Measurements from ENCODE around the gene KTI12.

Gene KTI12

DNA sequence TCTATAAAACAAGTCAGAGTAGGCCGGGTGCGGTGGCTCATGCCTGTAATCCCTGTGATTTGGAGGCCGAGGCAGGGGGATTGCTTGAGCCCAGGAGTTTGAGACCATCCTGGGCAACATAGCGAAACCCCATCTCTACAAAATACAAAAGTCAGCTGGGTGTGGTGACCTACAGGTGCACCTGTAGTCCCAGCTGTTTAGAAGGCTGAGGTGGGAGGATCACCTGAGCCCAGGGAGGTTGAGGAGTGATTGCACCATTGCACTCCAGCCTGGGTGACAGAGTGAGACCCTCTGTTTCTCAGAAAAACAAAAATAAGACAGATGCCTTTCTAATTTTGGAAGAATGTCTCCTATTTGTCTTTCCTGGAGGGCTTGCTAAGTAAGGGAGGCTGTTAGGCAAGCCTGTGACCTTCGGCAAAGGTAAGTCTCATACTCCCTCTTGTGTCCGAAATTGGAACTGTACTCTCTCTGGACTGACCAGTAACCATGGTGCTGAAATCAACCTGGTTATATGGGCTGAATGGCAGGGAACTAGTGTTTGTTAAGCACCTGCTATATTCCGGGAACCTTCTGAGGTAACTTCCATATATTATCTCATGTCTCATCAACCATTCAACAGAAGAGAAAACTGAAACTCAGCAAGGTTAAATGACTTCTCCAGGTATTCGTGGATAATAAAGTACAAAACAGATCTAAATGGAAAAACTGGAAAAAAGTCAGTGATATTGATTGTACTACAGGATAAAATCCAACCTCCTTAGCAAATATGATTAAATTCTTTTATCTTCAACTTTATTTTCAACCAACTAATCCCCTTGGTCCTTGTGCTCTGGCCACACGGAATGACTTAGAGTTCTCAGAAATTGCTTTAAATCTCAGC lies 31.3 kb downstream of the KTI12 start:
- ChIA-PET CTCF (interaction anchor here (1.0 kb wide), 1 partner anchor 105 kb away, joined by 6 read pairs; no protein-coding TSS in a partner anchor), POLR2A (no interaction called here)
- peak; percentile 83 for DNase-seq (ENCODE audit: extremely low spot score)
- TF ChIP-seq, protein P1, sequence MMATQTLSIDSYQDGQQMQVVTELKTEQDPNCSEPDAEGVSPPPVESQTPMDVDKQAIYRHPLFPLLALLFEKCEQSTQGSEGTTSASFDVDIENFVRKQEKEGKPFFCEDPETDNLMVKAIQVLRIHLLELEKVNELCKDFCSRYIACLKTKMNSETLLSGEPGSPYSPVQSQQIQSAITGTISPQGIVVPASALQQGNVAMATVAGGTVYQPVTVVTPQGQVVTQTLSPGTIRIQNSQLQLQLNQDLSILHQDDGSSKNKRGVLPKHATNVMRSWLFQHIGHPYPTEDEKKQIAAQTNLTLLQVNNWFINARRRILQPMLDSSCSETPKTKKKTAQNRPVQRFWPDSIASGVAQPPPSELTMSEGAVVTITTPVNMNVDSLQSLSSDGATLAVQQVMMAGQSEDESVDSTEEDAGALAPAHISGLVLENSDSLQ (IDR thresholded peaks at IDR 0.05) = no peak
- TF ChIP-seq ELF4 (IDR thresholded peaks at IDR 0.05) (no peak), TARDBP (IDR thresholded peaks at IDR 0.05) (no peak), L3MBTL2 (conservative IDR thresholded peaks at IDR 0.05) (no peak), FOXK2 (IDR thresholded peaks at IDR 0.05) (no peak), FOXM1 (IDR thresholded peaks at IDR 0.05; ENCODE audit: borderline replicate concordance) (no peak), SUZ12 (IDR thresholded peaks at IDR 0.05) (no peak), NFRKB (IDR thresholded peaks at IDR 0.05) (no peak), ARNT (IDR thresholded peaks at IDR 0.05) (no peak), LEF1 (IDR thresholded peaks at IDR 0.05; ENCODE audit: borderline replicate concordance) (no peak), HDGF (IDR thresholded peaks at IDR 0.05; ENCODE audit: borderline replicate concordance) (no peak), SP1 (IDR thresholded peaks at IDR 0.05) (no peak), ZNF384 (IDR thresholded peaks at IDR 0.05) (no peak), BHLHE40 (IDR thresholded peaks at IDR 0.05; ENCODE audit: borderline replicate concordance) (no peak), FOXA1 (IDR thresholded peaks at IDR 0.05) (no peak), CTBP1 (IDR thresholded peaks at IDR 0.05; ENCODE audit: borderline replicate concordance) (no peak)

DNA sequence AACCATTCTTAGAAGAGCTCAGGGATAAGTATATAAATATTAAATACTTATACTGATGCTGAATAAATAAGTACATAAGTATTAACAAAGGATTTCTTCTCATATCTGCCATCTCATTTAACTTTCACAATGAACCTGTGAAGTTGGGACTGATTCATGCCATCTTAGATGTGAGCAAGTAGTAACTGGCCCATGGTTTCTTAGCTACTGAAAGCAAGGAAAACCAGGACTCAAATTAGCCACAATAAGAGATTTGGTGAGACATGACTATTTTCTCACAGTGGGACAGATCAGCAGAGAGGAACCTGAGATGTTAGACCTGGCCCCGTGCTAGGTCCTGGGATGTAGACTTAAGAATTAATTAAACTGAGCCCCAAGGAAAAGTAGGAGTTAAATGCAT lies 34.9 kb downstream of the KTI12 start:
- no peak for DNase-seq (ENCODE audit: extremely low spot score)
- ChIA-PET CTCF (interaction anchor here (1.6 kb wide), 1 partner anchor 102 kb away, joined by 7 read pairs; no protein-coding TSS in a partner anchor), POLR2A (no interaction called here)
- no peak for TF ChIP-seq FOXA1 (IDR thresholded peaks at IDR 0.05)
- TF ChIP-seq SP1 (IDR thresholded peaks at IDR 0.05) = no peak
- TF ChIP-seq, protein P1 (IDR thresholded peaks at IDR 0.05) = no peak

DNA sequence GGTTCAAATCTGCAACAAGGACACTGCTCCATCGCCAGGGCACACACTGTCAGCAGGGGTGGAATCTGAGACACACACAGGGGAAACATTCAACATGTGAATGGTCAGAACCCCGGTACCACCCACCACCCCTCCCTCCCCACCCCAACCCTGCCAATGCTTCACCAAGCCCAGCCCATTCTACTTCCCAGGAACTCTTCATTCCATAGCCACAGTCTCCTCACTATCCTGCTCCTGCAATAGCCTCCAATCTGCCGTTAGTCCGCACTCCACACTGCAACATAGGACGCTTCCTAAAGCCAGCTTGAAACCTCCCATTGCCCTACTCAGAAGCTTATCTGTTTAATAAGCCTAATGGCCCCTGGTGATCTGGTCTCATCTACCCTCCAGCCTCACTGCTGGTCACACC lies 35.6 kb downstream of the KTI12 start:
- ChIA-PET CTCF (no interaction called here), POLR2A (no interaction called here)
- no peak for DNase-seq (ENCODE audit: extremely low spot score)
- TF ChIP-seq FOXK2 (IDR thresholded peaks at IDR 0.05) (no peak), FOXM1 (IDR thresholded peaks at IDR 0.05; ENCODE audit: borderline replicate concordance) (no peak), NFRKB (IDR thresholded peaks at IDR 0.05) (no peak), FOXA1 (IDR thresholded peaks at IDR 0.05) (no peak)

DNA sequence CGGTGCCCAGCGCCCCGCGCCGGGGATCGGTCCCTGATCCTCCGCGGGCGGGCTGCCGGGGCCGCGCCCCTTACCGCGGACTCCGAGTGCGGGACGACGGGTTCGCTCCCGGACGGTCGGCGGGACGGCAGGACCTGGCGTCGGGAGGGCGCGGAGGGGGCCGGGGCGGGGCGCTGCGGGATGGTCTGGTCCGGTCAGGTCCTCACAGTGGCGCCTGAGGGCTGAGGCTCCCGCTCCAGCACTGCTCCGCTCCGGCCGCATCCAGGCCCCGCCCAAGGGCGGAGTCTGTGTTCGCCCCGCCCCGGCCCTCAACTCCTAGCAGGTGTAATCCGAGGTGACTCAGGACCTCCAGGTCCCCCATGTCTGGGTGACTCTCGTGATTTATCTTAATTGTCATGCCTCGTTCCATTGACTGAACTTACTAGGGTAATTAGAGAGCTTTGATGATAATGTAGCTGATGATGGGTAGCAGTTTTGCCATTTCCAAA lies 43.1 kb downstream of the KTI12 start, which contains the start of gene RAB3B:
TSS of gene RAB3B (minus strand) at position 223 of the 488 bp plus-strand sequence. CDS start 13,583 bp downstream, outside the sequence.
- ChIA-PET CTCF (no interaction called here), POLR2A (no interaction called here)
- TF ChIP-seq LEF1 (IDR thresholded peaks at IDR 0.05; ENCODE audit: borderline replicate concordance) = no peak
- no peak for TF ChIP-seq CTBP1 (IDR thresholded peaks at IDR 0.05; ENCODE audit: borderline replicate concordance)
- no peak for TF ChIP-seq SUZ12 (IDR thresholded peaks at IDR 0.05)
- peak; percentile 94 for DNase-seq (ENCODE audit: extremely low spot score)

DNA sequence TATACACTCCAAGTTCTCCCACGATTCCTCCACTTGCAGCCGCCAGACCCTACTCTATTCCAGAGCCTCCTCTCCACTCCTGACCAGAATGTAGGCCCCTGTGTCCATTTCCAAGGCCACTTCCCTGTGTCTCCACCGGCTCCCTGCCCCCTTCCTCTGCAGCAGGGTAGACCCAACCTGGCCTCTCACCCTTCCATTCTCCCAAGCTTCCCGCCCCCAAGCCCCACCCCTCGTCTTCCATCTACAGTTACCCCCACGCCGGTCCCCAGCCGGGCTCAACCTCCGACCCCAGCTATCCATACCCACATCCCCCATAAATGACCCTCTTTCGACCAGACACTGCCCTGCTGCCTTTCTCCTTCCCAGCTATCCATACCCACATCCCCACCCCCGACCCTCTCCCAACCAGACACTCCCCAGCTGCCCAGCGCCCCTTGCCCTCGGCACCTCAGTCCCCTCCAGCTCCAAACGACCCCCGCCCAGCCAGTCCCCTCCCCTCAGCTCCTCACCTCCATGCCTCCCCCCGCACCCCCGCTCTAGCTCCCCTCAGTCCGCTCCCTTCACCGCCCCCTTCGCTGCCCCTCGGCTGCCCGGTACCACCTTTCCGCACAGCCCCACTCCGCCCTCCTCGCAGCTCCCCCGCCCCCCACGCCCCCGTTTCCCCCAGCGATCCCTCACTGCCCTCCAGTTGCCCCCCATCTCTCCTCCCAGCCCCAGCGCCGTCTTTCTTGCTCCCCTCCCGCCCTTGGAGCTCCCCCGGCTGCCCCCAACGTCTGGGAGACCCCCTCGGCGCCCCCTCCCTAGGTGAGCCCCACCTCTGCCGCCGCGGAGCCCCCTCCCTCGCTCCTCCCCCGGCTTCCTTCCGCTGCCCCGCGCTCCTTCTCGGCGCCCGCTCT lies 43.8 kb downstream of the KTI12 start:
- ChIA-PET CTCF (no interaction called here), POLR2A (no interaction called here)
- DNase-seq (ENCODE audit: extremely low spot score) = no peak
- TF ChIP-seq TARDBP (IDR thresholded peaks at IDR 0.05) = no peak
- no peak for TF ChIP-seq HDGF (IDR thresholded peaks at IDR 0.05; ENCODE audit: borderline replicate concordance)
- TF ChIP-seq L3MBTL2 (conservative IDR thresholded peaks at IDR 0.05) = no peak

DNA sequence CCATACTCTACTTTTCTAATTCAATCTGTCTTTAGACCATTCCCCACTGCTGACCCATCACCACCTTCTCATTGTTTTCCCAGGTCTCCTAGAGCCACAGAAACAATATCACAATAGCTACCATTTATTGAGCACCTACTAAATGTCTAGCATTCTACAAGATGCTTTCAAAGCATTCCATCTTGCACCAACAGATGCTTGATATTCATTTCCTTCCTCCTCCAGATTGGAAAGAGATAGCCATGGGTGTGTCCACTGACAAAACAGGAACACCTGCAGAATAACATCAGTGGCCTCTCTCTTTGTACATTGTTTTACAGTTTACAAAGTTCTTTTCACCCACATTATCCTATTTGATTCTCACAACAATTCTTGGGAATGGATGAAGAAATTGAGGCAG lies 45.4 kb downstream of the KTI12 start:
- POLR2A ChIA-PET = no interaction called here

More for the DNA sequence above, 45.4 kb downstream of the KTI12 start:
- TF ChIP-seq L3MBTL2 (conservative IDR thresholded peaks at IDR 0.05) (no peak), CTBP1 (IDR thresholded peaks at IDR 0.05; ENCODE audit: borderline replicate concordance) (no peak), ZNF384 (IDR thresholded peaks at IDR 0.05) (no peak), BHLHE40 (IDR thresholded peaks at IDR 0.05; ENCODE audit: borderline replicate concordance) (no peak), SUZ12 (IDR thresholded peaks at IDR 0.05) (no peak), FOXK2 (IDR thresholded peaks at IDR 0.05) (no peak), ELF4 (IDR thresholded peaks at IDR 0.05) (no peak), NFRKB (IDR thresholded peaks at IDR 0.05) (no peak), SP1 (IDR thresholded peaks at IDR 0.05) (no peak), TARDBP (IDR thresholded peaks at IDR 0.05) (no peak), HDGF (IDR thresholded peaks at IDR 0.05; ENCODE audit: borderline replicate concordance) (no peak), FOXM1 (IDR thresholded peaks at IDR 0.05; ENCODE audit: borderline replicate concordance) (no peak), LEF1 (IDR thresholded peaks at IDR 0.05; ENCODE audit: borderline replicate concordance) (no peak), ARNT (IDR thresholded peaks at IDR 0.05) (no peak), FOXA1 (IDR thresholded peaks at IDR 0.05) (no peak)
- TF ChIP-seq, protein P1 (IDR thresholded peaks at IDR 0.05) = no peak
- no peak for DNase-seq (ENCODE audit: extremely low spot score)
- CTCF ChIA-PET = no interaction called here

All from HEK293T (cell line).